ENCODE data around the gene VIPR1.
"Not testable (repeated sequence)": the region's sequence is repeated elsewhere in the genome, so short reads cannot be mapped to it uniquely, and the experiment has no call there.

The VIPR1 gene

DNA sequence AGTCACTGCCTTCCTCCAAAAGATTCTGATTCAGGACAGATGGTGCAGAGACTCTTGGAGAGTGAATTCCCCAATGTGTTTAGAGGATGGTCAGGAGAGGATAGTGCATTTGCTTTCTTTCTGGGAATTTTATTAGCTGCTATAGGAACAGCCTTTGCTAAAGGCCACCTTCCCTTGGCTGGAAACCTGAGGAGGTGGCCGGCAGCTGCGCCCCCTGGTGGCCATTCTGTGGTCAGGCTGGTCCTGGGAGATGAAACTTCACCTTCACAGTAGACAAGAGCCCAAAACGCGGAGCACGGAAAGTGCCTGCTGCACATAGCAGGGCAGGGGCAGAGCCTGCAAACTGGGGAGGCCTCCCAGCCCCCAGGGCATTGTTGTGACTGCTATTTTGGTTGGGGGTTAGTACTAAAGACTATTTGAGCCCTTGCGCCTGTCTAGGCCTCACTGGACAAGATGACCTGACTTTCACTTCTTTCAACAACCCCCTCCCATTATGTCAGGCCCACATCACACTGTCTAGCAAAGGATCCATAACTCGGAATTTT is 45.0 kb downstream of the VIPR1 start:
- WGBS (ENCODE audit: extremely low coverage, insufficient coverage, low lambda C conversion rate) = no CpG with 5 or more reads among the region's 7 CpGs
- Histone ChIP-seq H3K9ac (ENCODE audit: low read length) (no peak overlapping the region), H3K56ac (ENCODE audit: low read length) (no peak overlapping the region), H3K18ac (ENCODE audit: low read length) (no peak overlapping the region), H4K5ac (ENCODE audit: low read length) (no peak overlapping the region), H3K4me2 (ENCODE audit: low read length) (no peak overlapping the region), H3K4me3 (ENCODE audit: low read length) (no peak overlapping the region), H3K27ac (ENCODE audit: low read depth, low read length) (no peak overlapping the region), H3K4ac (ENCODE audit: low read depth, low read length) (no peak overlapping the region), H3K27me3 (ENCODE audit: insufficient read depth, low read length, poor library complexity) (no peaks in the 10 kb centered on the region), H4K8ac (ENCODE audit: low read depth, low read length) (no peak overlapping the region), H2BK5ac (ENCODE audit: low read length) (no peak overlapping the region), H3K4me1 (ENCODE audit: control insufficient read depth, low read depth, low read length) (no peaks in the 10 kb centered on the region), H3K79me1 (ENCODE audit: low read length) (no peaks in the 10 kb centered on the region), H2AK5ac (ENCODE audit: low read length) (no peak overlapping the region), H2BK120ac (ENCODE audit: low read depth, low read length) (no peak overlapping the region), H3K36me3 (ENCODE audit: control insufficient read depth, insufficient read depth, low read length) (no peaks in the 10 kb centered on the region), H3K79me2 (ENCODE audit: control insufficient read depth, insufficient read depth, low read length) (no peaks in the 10 kb centered on the region), H3K23ac (ENCODE audit: low read length) (no peak overlapping the region), H2BK15ac (replicated peaks; ENCODE audit: low read depth) (no peak overlapping the region)
- peak; percentile 73 for DNase-seq

DNA sequence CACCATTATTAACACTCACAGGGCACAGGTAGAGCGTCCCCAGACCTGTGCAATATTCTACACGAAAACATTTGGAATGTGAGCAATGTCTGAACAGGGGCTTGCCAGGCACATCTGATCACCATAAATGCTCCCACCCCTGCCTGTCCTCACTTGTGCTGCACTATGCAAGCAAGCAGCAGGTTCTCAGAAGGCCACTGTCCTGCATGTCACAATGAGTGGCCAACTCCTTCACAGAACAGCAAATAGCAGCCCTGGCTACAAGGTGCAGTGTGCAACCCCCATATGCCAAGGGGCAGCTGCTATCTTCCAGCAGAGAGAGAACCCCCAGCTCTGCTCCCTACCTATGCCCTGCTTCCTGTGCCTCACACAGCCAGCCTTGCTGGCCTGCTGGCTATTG is 46.7 kb downstream of the VIPR1 start:
- Histone ChIP-seq H2AK5ac (ENCODE audit: low read length) (no peak overlapping the region), H3K23ac (ENCODE audit: low read length) (no peak overlapping the region), H2BK5ac (ENCODE audit: low read length) (no peak overlapping the region), H4K8ac (ENCODE audit: low read depth, low read length) (no peak overlapping the region), H3K27ac (ENCODE audit: low read depth, low read length) (no peak overlapping the region), H3K36me3 (ENCODE audit: control insufficient read depth, insufficient read depth, low read length) (no peaks in the 10 kb centered on the region), H3K4me2 (ENCODE audit: low read length) (no peak overlapping the region), H3K27me3 (ENCODE audit: insufficient read depth, low read length, poor library complexity) (no peaks in the 10 kb centered on the region), H3K4me3 (ENCODE audit: low read length) (no peak overlapping the region), H3K9ac (ENCODE audit: low read length) (no peak overlapping the region), H3K4ac (ENCODE audit: low read depth, low read length) (no peak overlapping the region), H3K79me2 (ENCODE audit: control insufficient read depth, insufficient read depth, low read length) (no peaks in the 10 kb centered on the region), H3K4me1 (ENCODE audit: control insufficient read depth, low read depth, low read length) (no peaks in the 10 kb centered on the region), H3K79me1 (ENCODE audit: low read length) (no peaks in the 10 kb centered on the region), H3K56ac (ENCODE audit: low read length) (no peak overlapping the region), H4K5ac (ENCODE audit: low read length) (no peak overlapping the region), H3K18ac (ENCODE audit: low read length) (no peak overlapping the region), H2BK120ac (ENCODE audit: low read depth, low read length) (no peak overlapping the region), H2BK15ac (replicated peaks; ENCODE audit: low read depth) (no peak overlapping the region)
- no CpG with 5 or more reads among the region's 2 CpGs for WGBS (ENCODE audit: extremely low coverage, insufficient coverage, low lambda C conversion rate)
- no peak for DNase-seq

DNA sequence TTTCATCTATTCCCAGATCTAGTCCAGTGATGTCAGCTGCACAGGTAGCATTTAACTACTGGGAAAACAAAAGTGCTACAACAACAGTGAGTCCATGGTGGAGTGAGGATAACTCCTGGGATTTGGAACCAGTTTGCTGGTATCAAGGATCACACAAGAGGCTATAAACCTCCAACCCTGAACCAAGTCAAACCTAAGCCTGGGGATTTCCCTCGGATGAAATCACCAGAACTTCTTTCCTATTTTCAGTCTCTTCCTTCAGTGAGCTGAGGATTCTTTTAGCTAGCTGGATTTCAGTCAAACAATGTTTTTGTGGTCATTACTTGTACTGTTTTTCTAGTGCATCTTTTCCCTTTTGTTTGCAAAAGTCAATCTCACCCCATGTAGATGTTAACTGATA is 47.8 kb downstream of the VIPR1 start:
- Histone ChIP-seq H4K8ac (ENCODE audit: low read depth, low read length) (no peak overlapping the region), H3K79me2 (ENCODE audit: control insufficient read depth, insufficient read depth, low read length) (no peaks in the 10 kb centered on the region), H3K23ac (ENCODE audit: low read length) (no peak overlapping the region), H3K27ac (ENCODE audit: low read depth, low read length) (no peak overlapping the region), H2BK120ac (ENCODE audit: low read depth, low read length) (no peak overlapping the region), H3K36me3 (ENCODE audit: control insufficient read depth, insufficient read depth, low read length) (peaks cover under 1% of the 10 kb centered on the region), H3K4me2 (ENCODE audit: low read length) (no peak overlapping the region), H3K9ac (ENCODE audit: low read length) (no peak overlapping the region), H3K79me1 (ENCODE audit: low read length) (no peaks in the 10 kb centered on the region), H3K56ac (ENCODE audit: low read length) (no peak overlapping the region), H3K4me1 (ENCODE audit: control insufficient read depth, low read depth, low read length) (no peaks in the 10 kb centered on the region), H2BK5ac (ENCODE audit: low read length) (no peak overlapping the region), H4K5ac (ENCODE audit: low read length) (no peak overlapping the region), H3K18ac (ENCODE audit: low read length) (no peak overlapping the region), H2BK15ac (replicated peaks; ENCODE audit: low read depth) (no peak overlapping the region), H3K4ac (ENCODE audit: low read depth, low read length) (no peak overlapping the region), H3K27me3 (ENCODE audit: insufficient read depth, low read length, poor library complexity) (no peaks in the 10 kb centered on the region), H2AK5ac (ENCODE audit: low read length) (no peak overlapping the region), H3K4me3 (ENCODE audit: low read length) (no peak overlapping the region)
- no peak for DNase-seq
- no CpG with 5 or more reads among the region's 1 CpG for WGBS (ENCODE audit: extremely low coverage, insufficient coverage, low lambda C conversion rate)

DNA sequence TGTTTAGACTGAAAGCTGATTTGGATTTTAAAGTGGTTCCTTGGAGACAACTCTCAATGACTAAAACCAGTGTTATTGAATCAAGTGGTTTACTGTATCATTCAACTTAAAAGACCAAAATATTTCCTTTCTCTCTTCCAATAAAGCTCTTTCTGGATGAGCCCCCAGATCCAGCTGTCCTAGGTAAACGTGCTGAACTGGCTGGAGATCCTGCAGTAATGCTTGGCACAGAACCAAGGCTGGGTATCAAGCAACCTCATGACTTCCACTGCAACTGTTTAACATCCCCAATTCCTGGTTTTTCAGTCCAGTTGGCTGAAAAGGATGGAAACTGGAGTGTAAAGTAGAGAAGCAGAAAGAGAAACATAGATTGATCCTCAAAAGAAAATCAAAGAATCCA is 50.4 kb downstream of the VIPR1 start:
- no peaks in the 10 kb centered on the region for H3K4me1 ChIP-seq (ENCODE audit: control insufficient read depth, low read depth, low read length)
- H3K23ac ChIP-seq (ENCODE audit: low read length) = no peak overlapping the region
- no peak overlapping the region for H3K18ac ChIP-seq (ENCODE audit: low read length)
- no peak overlapping the region for H2BK120ac ChIP-seq (ENCODE audit: low read depth, low read length)
- no peak overlapping the region for H3K4ac ChIP-seq (ENCODE audit: low read depth, low read length)
- no CpG with 5 or more reads among the region's 1 CpG for WGBS (ENCODE audit: extremely low coverage, insufficient coverage, low lambda C conversion rate)
- H3K79me1 ChIP-seq (ENCODE audit: low read length) = no peaks in the 10 kb centered on the region
- H3K9ac ChIP-seq (ENCODE audit: low read length) = no peak overlapping the region
- no peak overlapping the region for H3K56ac ChIP-seq (ENCODE audit: low read length)
- no peak overlapping the region for H3K4me2 ChIP-seq (ENCODE audit: low read length)
- no peak overlapping the region for H2AK5ac ChIP-seq (ENCODE audit: low read length)
- no peak overlapping the region for H4K8ac ChIP-seq (ENCODE audit: low read depth, low read length)
- no peak overlapping the region for H4K5ac ChIP-seq (ENCODE audit: low read length)
- H2BK5ac ChIP-seq (ENCODE audit: low read length) = no peak overlapping the region
- peaks cover 3% of the 10 kb centered on the region for H3K36me3 ChIP-seq (ENCODE audit: control insufficient read depth, insufficient read depth, low read length)
- no peak for DNase-seq
- H3K27ac ChIP-seq (ENCODE audit: low read depth, low read length) = no peak overlapping the region
- no peaks in the 10 kb centered on the region for H3K27me3 ChIP-seq (ENCODE audit: insufficient read depth, low read length, poor library complexity)
- no peaks in the 10 kb centered on the region for H3K79me2 ChIP-seq (ENCODE audit: control insufficient read depth, insufficient read depth, low read length)
- no peak overlapping the region for H2BK15ac ChIP-seq (replicated peaks; ENCODE audit: low read depth)
- no peak overlapping the region for H3K4me3 ChIP-seq (ENCODE audit: low read length)

- peaks cover 5% of the 10 kb centered on the region for H3K36me3 ChIP-seq (ENCODE audit: control insufficient read depth, insufficient read depth, low read length)
Observed at GRCh38 chr3:42556089-42556632, 53.7 kb downstream of the VIPR1 start.

DNA sequence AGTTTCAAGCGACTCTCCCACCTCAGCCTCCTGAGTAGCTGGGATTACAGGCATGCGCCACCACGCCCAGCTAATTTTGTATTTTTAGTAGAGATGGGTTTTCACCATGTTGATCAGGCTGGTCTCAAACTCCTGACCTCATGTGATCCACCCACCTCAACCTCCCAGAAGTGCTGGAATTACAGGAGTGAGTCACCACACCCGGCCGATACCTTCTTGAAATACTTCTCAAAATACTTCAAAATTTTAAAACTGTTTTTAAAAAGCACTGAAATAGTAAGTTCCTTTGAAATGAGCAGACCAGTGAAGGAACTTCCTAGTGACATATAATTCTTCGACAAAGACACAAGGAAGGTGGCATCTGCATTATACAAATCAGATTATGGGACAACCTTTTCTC is 54.4 kb downstream of the VIPR1 start:
- not testable (repeated sequence) for H3K18ac ChIP-seq (ENCODE audit: low read length); H2BK15ac ChIP-seq (replicated peaks; ENCODE audit: low read depth); H3K56ac ChIP-seq (ENCODE audit: low read length); H3K4me1 ChIP-seq (ENCODE audit: control insufficient read depth, low read depth, low read length); H2AK5ac ChIP-seq (ENCODE audit: low read length); H3K4me3 ChIP-seq (ENCODE audit: low read length); H4K8ac ChIP-seq (ENCODE audit: low read depth, low read length); H2BK120ac ChIP-seq (ENCODE audit: low read depth, low read length); H3K4me2 ChIP-seq (ENCODE audit: low read length); H4K5ac ChIP-seq (ENCODE audit: low read length); H3K4ac ChIP-seq (ENCODE audit: low read depth, low read length); H3K36me3 ChIP-seq (ENCODE audit: control insufficient read depth, insufficient read depth, low read length); H3K9ac ChIP-seq (ENCODE audit: low read length); H3K27me3 ChIP-seq (ENCODE audit: insufficient read depth, low read length, poor library complexity); H3K79me2 ChIP-seq (ENCODE audit: control insufficient read depth, insufficient read depth, low read length); H2BK5ac ChIP-seq (ENCODE audit: low read length); DNase-seq; H3K79me1 ChIP-seq (ENCODE audit: low read length); H3K23ac ChIP-seq (ENCODE audit: low read length); H3K27ac ChIP-seq (ENCODE audit: low read depth, low read length)
- no CpG with 5 or more reads among the region's 6 CpGs for WGBS (ENCODE audit: extremely low coverage, insufficient coverage, low lambda C conversion rate)

More at GRCh38 chr3:42556089-42556632, 53.7 kb downstream of the VIPR1 start:
- no peak overlapping the region for H2BK120ac ChIP-seq (ENCODE audit: low read depth, low read length)
- H4K5ac ChIP-seq (ENCODE audit: low read length) = no peak overlapping the region
- no peak overlapping the region for H3K9ac ChIP-seq (ENCODE audit: low read length)
- H3K27ac ChIP-seq (ENCODE audit: low read depth, low read length) = no peak overlapping the region
- no peaks in the 10 kb centered on the region for H3K4me1 ChIP-seq (ENCODE audit: control insufficient read depth, low read depth, low read length)
- no peaks in the 10 kb centered on the region for H3K27me3 ChIP-seq (ENCODE audit: insufficient read depth, low read length, poor library complexity)
- H3K4me2 ChIP-seq (ENCODE audit: low read length) = no peak overlapping the region
- H3K4ac ChIP-seq (ENCODE audit: low read depth, low read length) = no peak overlapping the region
- no peaks in the 10 kb centered on the region for H3K79me1 ChIP-seq (ENCODE audit: low read length)
- no peak overlapping the region for H2BK5ac ChIP-seq (ENCODE audit: low read length)
- H2AK5ac ChIP-seq (ENCODE audit: low read length) = no peak overlapping the region
- no CpG with 5 or more reads among the region's 3 CpGs for WGBS (ENCODE audit: extremely low coverage, insufficient coverage, low lambda C conversion rate)
- H3K18ac ChIP-seq (ENCODE audit: low read length) = no peak overlapping the region
- no peak overlapping the region for H3K23ac ChIP-seq (ENCODE audit: low read length)
- H3K4me3 ChIP-seq (ENCODE audit: low read length) = no peak overlapping the region
- H4K8ac ChIP-seq (ENCODE audit: low read depth, low read length) = no peak overlapping the region
- H3K79me2 ChIP-seq (ENCODE audit: control insufficient read depth, insufficient read depth, low read length) = no peaks in the 10 kb centered on the region
- H3K56ac ChIP-seq (ENCODE audit: low read length) = no peak overlapping the region
- DNase-seq = peak; percentile 68
- H2BK15ac ChIP-seq (replicated peaks; ENCODE audit: low read depth) = no peak overlapping the region
